HL-60/S4 treated with phorbol 12-myristate 13-acetate at 8.2 ng/mL for 4 days and 3 days (cell line): ENCODE data around the gene HS3ST5.
"Not testable (repeated sequence)": the region's sequence is repeated elsewhere in the genome, so short reads cannot be mapped to it uniquely, and the experiment has no call there.

ENCODE experiments used
- in situ Hi-C: fragments of 300-500 bp; cut with MboI; formaldehyde crosslinking; loops from 2 replicates; pipeline ENCODE4 v1.15.0; 2022; ENCODE audit warnings: low sequenced_read_pairs

HS3ST5 gene

DNA sequence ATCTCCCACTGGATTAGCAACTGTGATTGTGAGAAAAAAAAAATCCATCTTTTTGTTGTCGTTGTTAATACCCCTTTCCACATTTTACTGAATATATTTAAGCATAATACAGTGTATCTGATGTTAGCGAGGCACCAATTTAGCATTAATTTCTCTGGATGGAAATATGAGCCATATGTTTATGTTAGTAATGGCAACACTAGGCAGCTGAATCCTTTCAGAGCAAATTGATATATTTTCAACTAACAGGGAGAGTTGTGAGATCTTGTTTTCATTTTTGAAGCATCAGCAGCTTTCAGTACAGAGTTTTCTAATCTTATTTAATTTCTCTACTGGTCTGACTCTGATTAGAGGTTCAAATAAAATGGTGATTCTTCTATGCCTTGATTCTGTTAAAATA lies 287.1 kb downstream of the HS3ST5 start:
- in situ Hi-C loops, result no loop called here

DNA sequence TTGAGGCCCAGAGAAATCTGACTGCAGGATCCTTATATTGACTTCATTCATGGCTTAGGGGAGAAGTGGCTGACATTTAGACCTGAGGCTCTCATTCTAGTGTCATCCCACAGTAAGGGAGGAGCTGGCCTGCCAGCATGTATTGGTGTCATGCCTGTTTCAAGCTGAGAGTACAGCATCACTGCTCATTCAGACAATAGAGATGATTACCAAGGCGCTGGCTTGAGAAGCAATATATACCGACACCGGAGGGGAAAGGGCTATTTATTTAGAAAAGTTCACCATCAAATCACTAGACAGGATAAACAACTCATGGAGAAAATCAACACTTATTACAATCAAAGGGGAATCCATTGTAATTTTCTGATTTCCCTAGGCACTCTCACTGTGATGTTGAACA lies 287.5 kb downstream of the HS3ST5 start:
- in situ Hi-C loops, result no loop called here

DNA sequence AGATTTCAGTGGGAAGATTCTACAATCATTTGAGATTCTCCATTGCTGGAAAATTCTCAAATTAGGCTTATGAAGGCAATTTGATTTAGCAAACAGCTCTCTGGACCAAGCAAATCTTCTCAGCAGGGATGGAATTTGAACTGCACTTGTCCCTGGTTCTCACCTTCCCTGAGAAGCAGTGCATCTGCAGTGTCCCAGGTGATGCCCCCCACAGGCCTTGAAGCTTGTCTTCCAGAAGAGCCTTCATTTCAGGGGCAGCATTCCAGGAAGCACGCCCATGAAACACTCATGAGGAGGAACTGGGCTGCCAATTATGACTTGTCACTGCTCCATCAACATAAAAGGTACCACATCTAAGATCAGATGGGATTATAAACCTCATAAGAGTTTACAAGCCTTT lies 289.0 kb downstream of the HS3ST5 start:
- in situ Hi-C loops, result no loop called here

DNA sequence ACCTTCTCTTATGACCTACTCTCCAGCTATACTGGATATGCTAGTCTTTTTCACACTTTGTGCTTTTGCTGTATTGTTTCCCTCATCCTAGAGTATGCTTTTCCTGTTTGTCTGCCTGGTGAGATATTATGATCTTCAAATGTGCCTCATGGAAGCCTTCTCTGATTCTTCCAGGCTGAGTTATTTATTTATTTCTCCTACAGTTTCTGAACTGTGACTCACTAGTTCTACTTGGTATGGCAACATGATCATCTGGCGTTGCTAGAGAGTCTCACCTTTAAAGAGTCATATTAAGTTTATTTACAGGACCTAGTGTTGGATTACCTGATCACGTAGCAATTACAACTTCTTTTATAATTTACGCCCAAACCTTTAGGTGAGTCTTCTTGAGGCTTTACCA lies 290.7 kb downstream of the HS3ST5 start:
- in situ Hi-C loops, result no loop called here

DNA sequence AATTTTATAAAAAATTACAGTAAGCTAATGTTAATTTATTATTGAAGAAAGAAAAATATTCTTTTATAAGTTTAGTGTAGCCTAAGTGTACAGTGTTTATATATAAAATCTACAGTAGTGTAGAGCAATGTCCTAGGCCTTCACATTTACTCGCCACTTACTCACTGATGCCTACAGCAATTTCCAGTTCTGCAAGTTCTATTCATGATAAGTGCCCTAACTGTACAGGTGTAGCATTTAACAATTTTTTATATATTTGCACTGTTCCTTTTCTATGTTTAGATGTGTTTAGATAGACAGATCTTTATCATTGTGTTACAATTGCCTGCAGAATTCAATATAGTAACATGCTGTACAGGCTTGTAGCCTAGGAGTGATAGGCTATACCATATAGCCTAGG lies 291.8 kb downstream of the HS3ST5 start:
- in situ Hi-C loops, result no loop called here

DNA sequence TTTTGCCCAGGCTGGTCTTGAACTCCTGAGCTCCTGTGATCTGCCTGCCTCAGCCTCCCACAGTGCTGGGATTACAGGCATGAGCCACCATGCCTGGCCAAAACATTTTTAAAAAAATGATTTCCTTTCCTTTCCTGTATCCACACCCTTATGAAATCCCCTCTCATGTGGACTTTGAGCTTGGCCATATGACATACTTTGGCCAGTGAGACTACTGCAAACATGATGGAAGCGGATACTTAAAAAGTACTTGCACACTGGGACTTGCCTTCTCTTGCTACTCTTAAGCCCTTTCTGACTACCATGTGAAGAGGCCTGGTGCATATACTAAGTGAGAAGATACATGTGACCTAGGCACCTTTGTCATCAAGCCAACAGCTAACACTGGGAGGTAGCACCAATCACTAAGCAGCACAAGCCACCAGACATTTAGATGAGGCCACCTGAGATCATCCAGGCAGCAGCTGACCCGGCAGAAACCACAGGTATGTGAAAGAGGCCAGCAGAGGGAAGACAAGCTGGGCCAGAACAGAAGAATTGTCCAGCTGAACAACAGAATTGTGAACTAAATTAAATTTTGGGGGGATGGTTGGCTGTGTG lies 293.4 kb downstream of the HS3ST5 start:
- in situ Hi-C loops, result no loop called here

DNA sequence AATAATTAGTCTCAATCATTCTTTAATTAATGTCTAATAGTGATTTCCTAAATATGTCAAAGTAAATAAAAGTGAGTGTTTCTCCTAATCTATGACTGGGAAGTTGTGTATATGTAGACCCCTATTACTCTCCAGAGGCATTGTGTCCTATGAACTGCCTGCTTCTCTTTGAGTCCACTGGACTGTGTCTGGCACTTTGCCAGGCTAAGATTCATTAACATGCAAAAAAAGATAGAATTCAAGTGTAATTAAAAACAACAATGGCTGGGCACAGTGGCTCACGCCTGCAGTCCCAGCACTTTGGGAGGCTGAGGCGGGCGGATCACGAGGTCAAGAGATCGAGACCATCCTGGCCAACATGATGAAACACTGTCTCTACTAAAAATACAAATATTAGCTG lies 298.3 kb downstream of the HS3ST5 start:
- in situ Hi-C loops, result not testable (repeated sequence)

DNA sequence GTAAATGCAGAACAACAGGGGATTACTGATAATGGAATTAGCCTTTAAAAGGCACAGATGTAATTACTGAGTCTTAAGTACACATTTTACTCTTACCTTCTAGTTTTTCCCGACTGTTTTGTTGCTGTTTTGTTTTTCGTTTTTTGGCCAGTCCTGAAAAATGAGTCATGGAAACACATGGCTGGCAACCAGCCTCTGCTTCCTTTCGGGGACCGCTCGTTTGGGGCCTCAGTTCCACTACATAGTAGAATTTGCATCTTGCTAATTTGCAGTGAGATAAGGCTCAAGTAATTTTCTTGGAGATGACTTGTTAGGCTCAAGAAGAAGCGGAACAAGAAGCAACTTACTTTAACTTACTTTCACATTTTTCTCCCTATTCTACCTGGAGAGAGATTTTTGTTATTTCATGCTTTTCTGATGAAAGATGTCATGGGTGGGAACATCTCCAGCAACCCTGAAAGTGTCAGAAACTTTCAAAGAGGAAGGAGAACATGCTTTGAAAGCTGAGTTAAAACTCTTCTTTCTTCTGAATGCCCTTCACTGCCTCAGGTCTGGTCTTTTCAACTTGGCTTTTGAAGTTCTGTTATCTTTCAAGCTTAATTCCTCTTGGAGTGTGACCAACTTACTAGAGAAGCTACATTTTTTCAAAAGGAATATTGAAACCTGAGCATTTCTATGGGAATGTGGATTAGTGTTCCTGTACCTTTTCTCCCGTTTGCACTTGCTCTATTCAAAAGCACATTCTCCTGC lies 300.4 kb downstream of the HS3ST5 start:
- in situ Hi-C loops, result no loop called here

DNA sequence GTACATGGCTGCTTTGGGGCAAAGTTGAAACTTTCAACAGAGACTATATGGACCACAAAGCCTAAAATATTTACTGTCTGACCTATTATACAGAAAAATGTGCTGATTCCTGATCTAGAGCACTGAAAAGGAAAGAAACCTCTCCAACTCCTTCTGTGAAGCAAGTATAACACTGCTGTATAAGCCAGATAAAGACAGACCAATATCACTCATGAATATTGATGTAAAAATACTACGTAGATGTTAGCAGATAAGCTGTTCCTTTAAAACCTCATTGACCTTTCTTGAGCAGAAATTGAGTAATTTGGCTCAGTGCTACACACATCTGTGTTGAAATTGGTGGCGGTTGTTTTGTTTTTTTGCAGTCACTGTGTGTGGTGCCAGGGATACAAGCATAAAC lies 302.0 kb downstream of the HS3ST5 start:
- in situ Hi-C loops, result no loop called here

DNA sequence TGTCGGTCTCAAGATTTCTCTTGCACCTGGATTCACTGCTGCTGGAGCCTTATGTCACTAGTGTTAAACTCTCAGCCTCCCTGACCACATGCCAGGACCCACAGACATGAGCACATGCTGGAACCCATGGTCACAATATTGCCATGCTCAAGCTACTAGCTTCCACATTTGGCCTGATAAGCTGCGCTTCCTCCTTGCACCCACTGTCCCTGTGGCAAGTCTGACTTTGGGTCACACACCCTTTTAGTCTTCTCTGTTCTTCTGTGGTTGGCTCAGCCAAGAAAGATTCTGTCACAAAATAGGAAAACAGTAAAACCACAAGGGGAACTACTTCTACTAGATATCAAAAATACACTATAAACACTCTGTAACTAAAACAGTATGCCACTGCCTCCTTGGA lies 303.0 kb downstream of the HS3ST5 start:
- in situ Hi-C loops, result no loop called here

DNA sequence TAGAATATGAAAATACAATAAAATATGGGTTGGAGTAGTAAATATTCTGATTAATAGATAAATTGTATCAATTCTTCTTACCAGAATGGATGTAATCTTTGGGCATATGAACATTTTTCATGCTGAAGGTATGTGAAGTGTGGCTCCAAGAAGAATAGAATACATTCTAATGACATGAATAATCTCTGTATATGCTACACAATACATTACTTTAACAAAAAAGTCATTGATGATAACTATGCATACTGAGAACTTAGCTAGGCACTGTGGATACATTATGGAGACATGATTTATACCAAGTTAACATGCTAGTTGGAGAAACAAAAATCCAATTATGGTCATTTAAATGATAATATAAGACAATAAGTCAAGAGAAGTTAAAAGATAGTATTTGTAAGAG lies 309.2 kb downstream of the HS3ST5 start:
- in situ Hi-C loops, result no loop called here

DNA sequence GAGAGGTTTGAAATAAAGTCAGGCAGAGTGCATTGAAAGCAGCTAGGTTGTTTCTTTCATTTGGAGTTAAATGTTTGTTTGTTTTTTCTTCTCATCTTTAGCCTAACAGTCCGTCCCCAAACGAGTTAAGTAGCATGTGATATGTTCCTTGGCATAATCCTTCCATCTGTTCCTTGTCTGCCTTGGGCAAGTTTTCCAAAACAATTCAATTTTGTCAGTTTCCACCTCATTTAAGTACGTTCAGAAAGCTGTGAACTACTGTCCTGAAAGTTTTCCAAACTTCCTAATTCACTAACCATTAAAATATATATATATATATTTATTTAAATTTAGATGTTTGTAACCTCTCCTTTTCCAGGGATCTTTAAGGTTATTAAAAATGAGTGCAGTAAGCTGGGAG lies 310.1 kb downstream of the HS3ST5 start:
- in situ Hi-C loops, result no loop called here

DNA sequence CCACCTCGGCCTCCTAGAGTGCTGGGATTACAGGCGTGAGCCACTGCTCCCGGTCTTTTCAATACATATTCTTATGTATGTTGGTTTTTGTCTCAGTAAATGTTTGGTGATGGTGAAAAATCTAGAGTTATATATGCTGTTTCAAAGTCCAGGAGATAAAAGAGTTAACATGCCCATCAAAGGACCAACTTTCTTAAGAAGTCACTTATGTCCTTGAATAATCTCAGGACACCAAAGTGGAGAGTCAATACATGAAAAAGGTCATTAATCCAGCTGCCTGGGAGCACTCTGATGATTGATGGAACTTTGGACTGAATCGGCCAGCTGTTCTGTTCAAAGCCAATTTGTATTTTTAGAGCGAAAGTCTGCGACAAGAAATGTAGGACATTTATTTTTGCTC lies 312.1 kb downstream of the HS3ST5 start:
- in situ Hi-C loops, result no loop called here

DNA sequence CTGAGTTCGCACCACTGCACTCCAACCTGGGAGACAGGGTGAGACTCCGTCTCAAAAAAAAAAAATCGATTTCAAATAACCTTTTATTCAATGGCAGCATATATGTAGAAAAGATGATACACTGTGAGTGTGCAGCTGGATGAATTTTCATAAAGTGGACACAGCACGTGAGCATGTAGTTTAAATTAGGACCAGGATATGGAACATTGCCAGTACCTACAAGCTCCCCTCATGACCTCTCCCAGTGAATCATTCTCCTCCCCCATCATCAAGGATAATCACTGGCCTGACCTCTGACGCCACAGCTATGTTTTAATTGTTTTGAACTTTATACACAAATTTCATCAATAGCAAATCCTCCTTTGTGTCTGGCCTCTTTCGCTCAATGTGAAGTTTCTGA lies 318.1 kb downstream of the HS3ST5 start:
- in situ Hi-C loops, result no loop called here

DNA sequence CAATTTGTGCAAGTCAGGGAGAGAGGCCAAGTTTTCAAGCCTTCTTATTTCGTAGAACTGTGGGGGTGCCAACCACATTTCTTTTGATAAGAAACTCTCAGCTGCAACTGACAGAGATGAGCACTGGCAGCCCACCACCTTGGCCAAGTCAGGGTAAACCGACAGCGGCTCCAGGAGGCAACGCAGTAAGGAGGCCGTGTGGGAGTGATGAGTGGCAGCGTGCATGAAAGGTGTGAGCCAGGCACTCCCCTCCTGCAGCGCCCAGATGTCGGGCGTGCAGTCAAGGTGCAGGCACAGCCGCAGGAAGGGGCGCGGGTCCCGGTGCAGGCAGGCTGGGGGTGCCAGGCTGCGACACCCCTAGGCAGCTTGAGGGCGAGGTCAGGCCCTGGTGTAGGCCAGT lies 322.6 kb downstream of the HS3ST5 start:
- in situ Hi-C loops, result no loop called here

DNA sequence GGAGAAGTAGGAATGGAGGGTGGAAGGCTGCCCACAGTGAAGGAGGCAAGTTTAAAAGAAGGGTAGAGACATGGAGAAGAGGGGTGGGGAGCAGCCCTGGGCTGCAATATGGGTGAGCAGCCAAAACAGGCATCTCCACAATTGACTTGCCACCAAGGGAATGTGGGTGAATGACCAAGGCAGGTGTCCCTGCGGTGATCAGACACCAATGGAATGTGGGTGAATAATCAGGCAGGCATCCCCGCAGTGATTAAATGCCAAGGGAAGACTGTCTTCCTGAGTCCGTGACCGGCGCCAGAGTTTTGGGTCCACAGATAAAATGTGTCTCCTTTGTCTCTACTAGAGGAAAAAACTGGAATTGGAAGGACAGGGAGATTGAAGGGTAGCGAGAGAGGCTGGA lies 325.7 kb downstream of the HS3ST5 start:
- in situ Hi-C loops, result not testable (repeated sequence)

DNA sequence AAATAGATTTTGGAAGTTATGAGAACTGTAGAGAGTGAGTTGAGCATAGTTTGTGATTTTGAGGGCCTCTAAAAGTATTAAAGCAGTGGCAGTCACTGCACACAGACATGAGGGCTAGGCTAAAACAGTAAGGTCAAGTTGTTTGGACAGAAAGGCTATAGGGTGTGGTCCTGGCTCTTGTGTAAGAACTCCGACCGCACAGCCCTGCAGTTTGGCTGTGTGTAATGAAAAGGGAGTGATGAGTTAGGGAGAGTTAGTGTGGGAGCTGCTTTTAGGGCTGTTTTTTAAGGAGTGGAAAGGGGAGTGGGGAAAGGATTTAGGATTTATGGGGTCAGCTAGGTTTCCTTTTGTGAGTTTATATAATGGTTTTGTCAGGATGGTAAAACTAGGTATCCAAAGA lies 328.7 kb downstream of the HS3ST5 start:
- in situ Hi-C loops, result not testable (repeated sequence)

DNA sequence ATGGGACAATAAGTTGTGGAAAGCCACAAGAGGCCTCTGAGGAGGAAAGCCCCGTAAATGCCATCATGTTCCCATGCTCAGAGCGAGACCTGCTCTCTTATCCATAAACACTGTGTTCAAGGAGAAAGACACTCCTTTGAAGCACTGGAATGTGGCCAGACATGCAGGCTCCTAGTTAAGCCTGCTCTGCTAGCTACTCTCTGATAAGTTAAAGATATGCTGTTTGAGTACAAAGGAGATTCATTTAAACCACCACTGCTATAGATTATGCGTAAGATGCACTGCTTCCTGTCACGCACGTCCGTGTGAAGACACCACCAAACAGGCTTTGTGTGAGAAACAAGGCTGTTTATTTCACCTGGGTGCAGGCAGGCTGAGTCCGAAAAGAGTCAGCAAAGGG lies 331.3 kb downstream of the HS3ST5 start:
- in situ Hi-C loops, result not testable (repeated sequence)

DNA sequence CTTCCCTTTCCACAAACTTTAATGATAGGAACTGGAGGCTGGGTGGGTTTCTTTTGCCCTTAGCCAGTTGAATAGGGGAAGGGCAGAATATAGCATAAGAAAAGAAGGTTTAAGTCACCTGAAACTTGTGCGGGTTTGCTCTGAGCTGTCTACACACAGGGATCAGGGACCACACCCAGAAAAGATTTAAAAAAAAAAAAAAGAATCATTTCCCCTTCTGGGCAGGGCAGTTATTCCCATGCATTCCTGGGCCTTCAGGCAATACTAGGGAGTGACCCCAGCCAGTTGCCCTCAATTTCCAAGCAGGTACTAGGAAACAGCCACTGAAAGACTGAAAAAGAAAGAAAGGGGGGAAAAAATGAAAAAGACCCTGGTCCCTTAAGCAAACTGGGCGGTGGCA lies 332.3 kb downstream of the HS3ST5 start:
- in situ Hi-C loops, result no loop called here

DNA sequence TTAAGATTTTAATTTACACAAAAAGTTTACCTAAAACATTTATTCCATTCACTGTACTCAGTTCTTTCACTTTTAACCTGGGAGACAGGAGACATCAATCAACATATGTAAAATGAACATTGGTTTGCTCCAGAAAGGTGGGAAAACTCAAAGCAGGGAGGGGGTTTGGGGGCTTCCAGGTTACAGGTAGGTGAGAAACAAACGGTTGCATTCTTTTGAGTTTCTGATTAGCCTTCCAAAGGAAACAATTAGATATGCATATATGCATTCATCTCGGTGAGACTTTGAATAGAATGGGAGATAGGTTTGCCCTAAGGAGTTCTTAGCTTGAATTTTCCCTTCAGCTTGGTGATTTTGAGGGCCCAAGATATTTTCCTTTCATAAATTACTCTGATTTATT lies 333.6 kb downstream of the HS3ST5 start:
- in situ Hi-C loops, result no loop called here

DNA sequence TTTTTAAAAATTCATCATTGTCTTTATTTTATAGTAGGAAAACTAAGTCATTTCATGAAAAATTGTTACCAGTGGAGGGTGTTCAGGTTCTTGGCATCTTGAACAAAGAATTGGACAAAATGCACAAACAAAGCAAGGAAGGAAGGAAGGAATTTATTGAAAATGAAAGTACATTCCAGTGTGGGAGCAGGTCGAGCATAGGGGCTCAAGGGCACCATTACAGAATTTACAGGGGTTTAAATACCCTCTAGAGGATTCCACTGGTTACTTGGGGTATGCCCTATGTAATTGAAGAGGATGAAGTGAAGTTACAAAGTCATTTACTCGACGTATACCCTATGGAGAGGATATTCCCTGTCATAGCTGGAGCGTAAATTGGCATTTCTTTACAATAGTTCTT lies 334.5 kb downstream of the HS3ST5 start:
- in situ Hi-C loops, result no loop called here

DNA sequence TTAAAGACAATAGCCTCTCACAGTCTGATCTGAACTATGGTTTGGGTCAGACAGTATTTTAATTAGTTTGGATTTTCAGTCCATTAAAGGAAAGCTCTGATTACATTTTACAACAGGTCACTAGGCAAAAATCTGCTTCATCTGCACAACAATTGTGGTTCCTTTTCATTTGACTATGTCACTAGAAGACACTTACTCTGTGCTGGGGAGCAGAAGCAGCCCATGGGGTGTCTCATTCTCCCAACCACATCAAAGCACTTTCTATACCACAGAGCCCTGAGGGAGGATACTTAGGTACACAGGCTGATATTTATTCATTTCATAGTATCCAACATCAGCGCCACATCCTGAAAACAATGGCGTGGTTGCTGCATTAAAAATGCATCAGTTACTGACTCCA lies 335.3 kb downstream of the HS3ST5 start:
- in situ Hi-C loops, result no loop called here
